ENCODE measurements around the gene SYNDIG1.

- no peak for TF ChIP-seq POLR2A (IDR thresholded peaks at IDR 0.05)
- no peak for TF ChIP-seq CTCF (IDR thresholded peaks at IDR 0.05)
These were observed 135.7 kb downstream of the SYNDIG1 start for GRCh38 chr20:24604966-24605665.
